Glutamatergic neuron (in vitro differentiated cells): ENCODE results near the gene HS3ST2. TPM values are rescaled to one million over a fixed set of nuclear protein-coding genes. Genes with fewer than 3 reads are reported as not detected.

Source experiments
- DNase-seq: peaks from one replicate; pipeline ENCODE4 v3.0.0; 2022
- H3K27ac Mint-ChIP-seq: one replicate; pipeline ENCODE4 v1.8.0; 2020; ENCODE audit warnings: mild to moderate bottlenecking, mixed read lengths, inconsistent platforms; ENCODE audit not compliant: unreplicated experiment
- H3K27me3 Mint-ChIP-seq: one replicate; pipeline ENCODE4 v1.8.0; 2020; ENCODE audit warnings: mild to moderate bottlenecking, moderate library complexity, mixed read lengths, inconsistent platforms; ENCODE audit not compliant: unreplicated experiment
- H3K36me3 Mint-ChIP-seq: one replicate; pipeline ENCODE4 v1.8.0; 2020; ENCODE audit warnings: mild to moderate bottlenecking, mixed read lengths, inconsistent platforms; ENCODE audit not compliant: unreplicated experiment
- H3K4me1 Mint-ChIP-seq: one replicate; pipeline ENCODE4 v1.8.0; 2020; ENCODE audit warnings: mild to moderate bottlenecking, low read depth, mixed read lengths, inconsistent platforms; ENCODE audit not compliant: unreplicated experiment
- H3K4me3 Mint-ChIP-seq: one replicate; pipeline ENCODE4 v1.8.0; 2020; ENCODE audit warnings: mild to moderate bottlenecking, mixed read lengths, inconsistent platforms; ENCODE audit not compliant: unreplicated experiment
- H3K9me3 Mint-ChIP-seq: one replicate; pipeline ENCODE4 v1.8.0; 2020; ENCODE audit warnings: mild to moderate bottlenecking, moderate library complexity, mixed read lengths, inconsistent platforms; ENCODE audit not compliant: unreplicated experiment
- total RNA-seq: library from RNA; stranded (reverse); fragmentation: NEBNext Ultra II Directional; extraction: Animal tissue kit (Norgen Biotek cat#: 25700); gene quantifications from one replicate; pipeline ENCODE4 v1.2.1, GENCODE V29; 2021; ENCODE audit not compliant: unreplicated experiment
- TF ChIP-seq, protein P1 (sequence below): fragments of 200-600 bp; sonication (generic); IDR thresholded peaks from one replicate; pipeline ENCODE4 v1.5.0; 2021; ENCODE audit not compliant: partially characterized antibody, unreplicated experiment

HS3ST2 gene
- total RNA-seq, 1 donor from 2014 or later, result 32.5 TPM

DNA sequence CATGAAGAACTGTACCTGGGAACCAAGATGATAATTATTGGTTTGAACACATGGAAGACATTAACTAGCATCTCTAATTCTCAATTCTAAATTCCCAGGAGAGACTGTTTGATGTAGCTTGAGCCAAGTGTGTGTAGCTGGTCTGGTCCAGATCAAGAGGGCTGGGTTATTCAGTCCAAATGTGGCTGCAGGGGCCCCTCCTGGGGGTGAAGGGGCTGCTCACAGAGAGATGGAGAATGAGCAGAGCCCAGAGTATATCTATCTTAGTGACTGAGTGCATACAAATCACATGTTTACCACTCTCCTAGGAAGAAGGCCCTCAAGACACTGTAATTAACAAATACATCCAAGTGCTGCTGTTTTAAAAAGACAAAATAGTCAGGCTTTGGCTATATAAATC lies 50.4 kb downstream of the HS3ST2 start:
- H3K27ac Mint-ChIP-seq, result no peak overlapping the region
- peaks cover 6% of the 10 kb centered on the region for H3K4me1 Mint-ChIP-seq
- no peaks in the 10 kb centered on the region for H3K27me3 Mint-ChIP-seq
- H3K36me3 Mint-ChIP-seq, result no peaks in the 10 kb centered on the region
- H3K4me3 Mint-ChIP-seq, result no peak overlapping the region
- no peak for DNase-seq
- TF ChIP-seq, protein P1, sequence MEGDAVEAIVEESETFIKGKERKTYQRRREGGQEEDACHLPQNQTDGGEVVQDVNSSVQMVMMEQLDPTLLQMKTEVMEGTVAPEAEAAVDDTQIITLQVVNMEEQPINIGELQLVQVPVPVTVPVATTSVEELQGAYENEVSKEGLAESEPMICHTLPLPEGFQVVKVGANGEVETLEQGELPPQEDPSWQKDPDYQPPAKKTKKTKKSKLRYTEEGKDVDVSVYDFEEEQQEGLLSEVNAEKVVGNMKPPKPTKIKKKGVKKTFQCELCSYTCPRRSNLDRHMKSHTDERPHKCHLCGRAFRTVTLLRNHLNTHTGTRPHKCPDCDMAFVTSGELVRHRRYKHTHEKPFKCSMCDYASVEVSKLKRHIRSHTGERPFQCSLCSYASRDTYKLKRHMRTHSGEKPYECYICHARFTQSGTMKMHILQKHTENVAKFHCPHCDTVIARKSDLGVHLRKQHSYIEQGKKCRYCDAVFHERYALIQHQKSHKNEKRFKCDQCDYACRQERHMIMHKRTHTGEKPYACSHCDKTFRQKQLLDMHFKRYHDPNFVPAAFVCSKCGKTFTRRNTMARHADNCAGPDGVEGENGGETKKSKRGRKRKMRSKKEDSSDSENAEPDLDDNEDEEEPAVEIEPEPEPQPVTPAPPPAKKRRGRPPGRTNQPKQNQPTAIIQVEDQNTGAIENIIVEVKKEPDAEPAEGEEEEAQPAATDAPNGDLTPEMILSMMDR, result no peak
- no peaks in the 10 kb centered on the region for H3K9me3 Mint-ChIP-seq

DNA sequence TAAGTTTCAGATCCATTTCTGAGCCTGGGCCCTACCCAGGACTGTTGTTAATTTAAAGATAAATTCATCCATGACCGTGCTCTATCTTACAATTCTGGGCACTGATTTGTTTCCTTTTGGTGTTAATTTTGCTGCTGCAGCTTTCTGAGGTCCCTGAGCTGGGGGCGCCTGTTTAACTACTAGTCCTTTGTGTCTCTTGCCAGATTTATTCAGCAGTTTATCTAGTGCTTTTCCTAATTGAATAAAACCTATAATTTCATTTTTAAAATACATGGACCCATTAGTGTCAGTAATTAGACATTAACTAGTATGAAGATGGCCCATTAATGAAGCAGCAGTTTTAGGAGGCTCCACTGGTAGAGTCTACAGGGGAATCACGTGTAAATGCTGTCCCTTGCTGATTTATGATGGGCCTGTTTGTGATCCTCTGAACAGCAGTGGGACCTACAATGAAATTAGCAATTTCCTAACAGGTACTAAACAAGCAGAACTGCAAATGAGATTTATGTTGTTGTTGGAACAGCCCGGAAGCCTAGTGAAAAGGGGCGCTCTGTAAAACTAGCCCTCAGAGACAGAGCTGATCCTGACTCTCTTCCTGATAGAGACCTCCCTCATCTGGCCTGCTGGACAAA lies 54.7 kb downstream of the HS3ST2 start:
- Mint-ChIP-seq H3K4me3 (no peak overlapping the region), H3K4me1 (peaks cover 8% of the 10 kb centered on the region), H3K27me3 (peaks cover 4% of the 10 kb centered on the region), H3K36me3 (no peaks in the 10 kb centered on the region), H3K27ac (no peak overlapping the region), H3K9me3 (peaks cover 3% of the 10 kb centered on the region)
- no peak for DNase-seq
- TF ChIP-seq, protein P1, result no peak

DNA sequence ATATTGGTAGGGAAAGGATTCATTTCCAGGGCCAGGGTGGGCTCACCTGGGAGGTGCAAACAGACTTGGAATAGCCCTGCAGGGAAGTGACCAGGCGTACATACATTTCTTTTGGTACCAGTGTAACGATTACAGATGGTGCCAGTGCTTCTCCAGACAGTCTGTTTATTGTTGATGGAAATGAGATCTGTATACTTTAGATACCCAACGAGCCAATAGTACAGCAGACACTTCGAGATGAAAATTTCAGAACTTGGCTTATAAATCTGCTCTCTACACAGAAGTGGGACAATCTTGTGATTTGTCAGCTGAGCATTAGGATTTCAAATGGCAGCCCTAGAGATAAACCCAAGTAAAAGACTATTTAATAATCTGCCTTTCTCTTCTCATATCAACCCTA lies 57.9 kb downstream of the HS3ST2 start:
- no peak overlapping the region for H3K4me3 Mint-ChIP-seq
- H3K27ac Mint-ChIP-seq, result no peak overlapping the region
- peaks cover 4% of the 10 kb centered on the region for H3K27me3 Mint-ChIP-seq
- peaks cover 5% of the 10 kb centered on the region for H3K9me3 Mint-ChIP-seq
- H3K4me1 Mint-ChIP-seq, result peaks cover 8% of the 10 kb centered on the region
- DNase-seq, result no peak
- H3K36me3 Mint-ChIP-seq, result no peaks in the 10 kb centered on the region
- TF ChIP-seq, protein P1, result no peak

DNA sequence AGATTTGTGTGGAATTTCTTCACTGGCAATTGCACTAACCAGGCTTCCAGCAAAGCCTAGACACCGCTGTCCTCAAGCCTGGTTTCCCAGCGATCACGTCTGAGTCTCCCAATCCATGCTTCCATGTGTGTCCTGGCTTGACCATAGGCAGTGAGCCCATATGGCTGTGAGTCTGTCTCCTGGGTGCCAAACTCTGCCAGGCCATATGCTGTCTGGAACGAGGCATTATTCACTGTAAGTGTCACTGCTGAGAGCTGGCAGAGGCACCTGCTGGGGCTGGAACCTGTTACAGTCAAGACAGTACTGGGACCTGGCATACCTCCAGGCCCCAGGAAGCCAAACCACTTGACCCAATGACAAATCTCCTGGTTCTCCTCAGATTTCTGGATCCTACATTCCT lies 60.4 kb downstream of the HS3ST2 start:
- H3K36me3 Mint-ChIP-seq, result no peaks in the 10 kb centered on the region
- H3K9me3 Mint-ChIP-seq, result peaks cover 10% of the 10 kb centered on the region
- H3K27me3 Mint-ChIP-seq, result peaks cover 12% of the 10 kb centered on the region
- H3K4me1 Mint-ChIP-seq, result peaks cover 9% of the 10 kb centered on the region
- TF ChIP-seq, protein P1, result no peak
- no peak for DNase-seq
- no peak overlapping the region for H3K4me3 Mint-ChIP-seq
- no peak overlapping the region for H3K27ac Mint-ChIP-seq

DNA sequence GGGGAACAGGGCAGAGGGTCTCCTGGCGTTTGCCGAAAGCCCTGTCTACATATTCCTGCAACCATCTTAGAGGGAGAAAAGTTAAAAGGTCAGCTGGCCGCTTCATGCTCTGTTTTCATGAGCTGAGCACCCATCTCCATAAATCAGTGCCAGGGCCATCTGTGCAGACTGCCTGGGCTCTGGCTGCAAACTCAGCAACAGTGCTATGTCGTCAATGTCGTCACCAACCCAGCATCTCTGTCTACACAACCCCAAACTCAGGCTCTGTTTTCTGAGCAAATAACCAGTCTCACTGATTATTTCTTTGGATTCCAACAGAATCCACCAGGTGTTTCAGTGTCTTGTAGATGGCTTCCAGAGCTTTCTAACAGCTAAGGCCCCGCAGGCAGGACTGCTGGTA lies 65.0 kb downstream of the HS3ST2 start:
- H3K36me3 Mint-ChIP-seq, result no peaks in the 10 kb centered on the region
- no peak for DNase-seq
- peaks cover 8% of the 10 kb centered on the region for H3K9me3 Mint-ChIP-seq
- H3K4me1 Mint-ChIP-seq, result peaks cover 4% of the 10 kb centered on the region
- no peak overlapping the region for H3K4me3 Mint-ChIP-seq
- peaks cover 8% of the 10 kb centered on the region for H3K27me3 Mint-ChIP-seq
- TF ChIP-seq, protein P1, result no peak
- no peak overlapping the region for H3K27ac Mint-ChIP-seq
